Endothelial cell of coronary artery (primary cell): ENCODE results near the gene CMBL. TPM values are rescaled to one million over a fixed set of nuclear protein-coding genes. Genes with fewer than 3 reads are reported as not detected.

ENCODE experiments used
- total RNA-seq: library from RNA; depleted of rRNA; stranded (reverse); fragments of >200 nt; gene quantifications from 2 replicates; pipeline ENCODE4 v1.2.3, GENCODE V29; 2014

The CMBL gene
- total RNA-seq: 5.7 and 6.7 TPM in 2 replicates

GRCh38 chr5:10307206-10308148 is at the start of gene CMBL:
Gene CMBL, minus strand, starts transcription at chr5:10307902. Its CDS starts 17,140 bp downstream, at chr5:10290762.

DNA sequence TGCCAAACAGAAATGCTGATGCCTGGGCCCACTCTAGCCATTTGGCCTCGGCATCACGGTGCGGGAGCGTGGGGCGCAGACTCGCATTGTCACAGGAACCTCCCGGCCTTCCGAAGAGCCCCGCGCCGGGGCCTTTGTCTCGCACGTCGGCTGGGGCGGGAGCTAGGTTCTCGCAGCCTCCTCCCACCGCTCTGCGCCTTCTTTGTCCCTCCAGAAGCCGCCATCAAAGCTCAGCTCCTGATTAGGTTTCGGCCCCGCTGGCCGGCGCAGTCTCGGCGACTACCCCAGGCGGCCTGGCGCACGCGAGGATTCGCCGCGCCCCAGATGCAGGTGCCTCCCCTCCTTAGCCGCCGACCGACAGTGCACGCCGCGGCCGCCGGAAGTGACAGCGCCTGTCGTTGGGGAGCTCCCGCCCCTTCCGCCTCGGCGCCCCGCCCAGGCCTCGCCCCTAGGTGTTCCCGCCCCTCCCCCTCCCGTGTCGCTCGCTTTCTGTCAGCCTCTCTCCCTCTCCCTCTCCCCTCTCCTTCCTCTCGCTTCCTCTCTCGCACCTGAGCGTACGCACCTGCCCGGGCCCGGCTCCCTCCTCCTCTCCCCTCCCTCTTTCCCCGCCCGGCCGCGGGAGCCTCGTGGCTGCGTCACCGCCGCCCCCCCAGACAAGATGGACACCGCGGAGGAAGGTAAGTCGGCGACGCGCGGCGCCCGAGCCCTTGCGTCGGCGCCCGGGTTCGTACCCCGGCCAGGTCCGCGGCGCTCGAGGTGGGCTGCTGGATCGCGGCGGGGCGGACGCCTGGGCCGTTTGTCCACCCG is 45.7 kb upstream of the CMBL start, which contains the start of gene MARCHF6:
TSS of gene MARCHF6 (plus strand) at position 455 of the 807 bp plus-strand sequence. CDS start at position 659, 204 bp downstream.

DNA sequence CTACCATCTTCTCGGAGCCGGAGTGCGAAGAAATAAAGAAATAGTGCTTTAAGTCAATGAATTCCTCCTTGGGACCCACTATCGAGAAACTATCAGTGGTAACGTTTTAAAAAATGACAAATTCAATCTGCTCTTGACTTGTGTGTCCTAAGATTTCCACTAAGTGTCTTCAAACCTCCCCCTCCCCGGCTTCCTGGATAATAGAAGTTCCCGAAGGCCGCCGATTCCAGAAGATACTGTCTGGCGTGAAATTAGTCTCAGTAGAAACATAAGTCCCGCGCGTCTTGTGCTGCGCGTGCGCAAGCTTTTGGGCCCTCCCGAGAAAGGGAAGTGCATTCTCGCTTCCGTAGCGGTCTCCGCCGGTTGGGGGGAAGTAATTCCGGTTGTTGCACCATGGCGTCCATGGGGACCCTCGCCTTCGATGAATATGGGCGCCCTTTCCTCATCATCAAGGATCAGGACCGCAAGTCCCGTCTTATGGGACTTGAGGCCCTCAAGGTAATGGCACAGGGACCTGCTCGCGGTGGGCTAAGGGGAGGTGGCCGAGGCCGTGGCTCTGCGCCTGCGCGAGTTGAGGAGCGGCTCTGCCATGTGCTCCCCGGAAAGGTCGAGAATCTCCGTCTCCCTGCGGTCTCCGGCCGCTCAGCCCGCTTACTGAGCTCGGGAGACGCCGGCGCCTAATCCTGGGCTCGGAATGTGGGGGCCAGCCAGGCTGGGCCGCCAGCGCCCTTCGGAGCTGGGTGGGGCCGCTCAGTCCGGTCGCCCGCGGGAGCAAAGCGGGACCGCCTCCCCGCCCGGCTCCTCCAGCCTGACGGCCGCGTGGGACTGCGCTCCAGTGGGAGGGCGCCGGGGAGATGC is 57.5 kb downstream of the CMBL start, which contains the start of gene CCT5:
TSS of gene CCT5 (plus strand) at position 333 of the 858 bp plus-strand sequence. CDS start at position 394, 61 bp downstream.

Other genes starting within 250 kb of the CMBL start
- 20.1 and 26.7 TPM in 2 replicates for gene ATPSCKMT, start 58.0 kb downstream of the CMBL start, total RNA-seq
- 757 and 844 TPM in 2 replicates for gene CCT5, start 57.6 kb downstream of the CMBL start, total RNA-seq
- gene MARCHF6, start 45.8 kb upstream of the CMBL start, total RNA-seq: 42.6 and 86.7 TPM in 2 replicates
- 0.28 and 0.45 TPM in 2 replicates for gene ROPN1L, start 134.0 kb upstream of the CMBL start, total RNA-seq